GM11168 (cell line): ENCODE data around the gene KCNAB2.
"Not testable (repeated sequence)": the region's sequence is repeated elsewhere in the genome, so short reads cannot be mapped to it uniquely, and the experiment has no call there.

Experiments used
- in situ Hi-C: fragments of 300-500 bp; cut with MboI; formaldehyde crosslinking; loops from one replicate; pipeline ENCODE4 v1.12.0; 2022; ENCODE audit warnings: low sequenced_read_pairs; ENCODE audit not compliant: unreplicated experiment

Gene KCNAB2

DNA sequence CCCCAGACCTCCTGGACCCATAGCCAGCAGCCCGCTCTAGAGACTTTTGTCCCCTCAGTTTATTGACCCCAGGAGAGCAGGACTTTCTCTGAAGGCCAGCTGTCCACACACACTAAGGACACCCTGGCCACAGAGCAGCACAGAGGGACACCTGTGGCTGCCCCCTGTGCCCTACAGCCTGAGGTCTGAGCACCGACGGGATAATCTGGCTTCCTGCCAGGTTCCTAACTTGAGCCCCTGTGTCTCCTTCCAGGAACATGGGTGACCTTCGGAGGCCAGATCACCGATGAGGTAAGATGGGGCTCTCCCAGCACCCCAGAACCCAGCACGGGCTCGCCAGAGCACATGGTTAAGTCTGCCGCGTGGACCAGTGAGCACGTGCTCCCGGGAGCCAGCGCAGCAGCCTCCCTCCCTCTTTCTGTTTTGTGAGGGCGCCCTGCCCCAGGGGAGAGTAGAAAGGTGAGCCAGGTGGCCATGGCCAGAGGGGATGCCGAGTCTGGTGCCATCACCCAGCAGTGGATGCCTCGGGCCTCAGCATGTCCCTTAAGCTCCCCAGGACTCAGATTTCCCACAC, 27.9 kb downstream of the KCNAB2 start:
- in situ Hi-C loops = no loop called here

- in situ Hi-C loops = no loop called here
These were observed 28.7 kb downstream of the KCNAB2 start for GRCh38 chr1:6074192-6074901.

GRCh38 chr1:6075748-6076147, 30.1 kb downstream of the KCNAB2 start:
- in situ Hi-C loops = no loop called here

GRCh38 chr1:6077061-6077460, 31.4 kb downstream of the KCNAB2 start:
- in situ Hi-C loops = not testable (repeated sequence)

- in situ Hi-C loops = no loop called here
These were observed 31.8 kb downstream of the KCNAB2 start for GRCh38 chr1:6077506-6077905.

GRCh38 chr1:6077919-6078318, 32.2 kb downstream of the KCNAB2 start:
- in situ Hi-C loops = no loop called here

- in situ Hi-C loops = no loop called here
These were observed 34.8 kb downstream of the KCNAB2 start for GRCh38 chr1:6080469-6080868.

GRCh38 chr1:6081901-6082300, 36.2 kb downstream of the KCNAB2 start:
- in situ Hi-C loops = no loop called here

GRCh38 chr1:6082430-6082971, 36.8 kb downstream of the KCNAB2 start:
- in situ Hi-C loops = no loop called here

DNA sequence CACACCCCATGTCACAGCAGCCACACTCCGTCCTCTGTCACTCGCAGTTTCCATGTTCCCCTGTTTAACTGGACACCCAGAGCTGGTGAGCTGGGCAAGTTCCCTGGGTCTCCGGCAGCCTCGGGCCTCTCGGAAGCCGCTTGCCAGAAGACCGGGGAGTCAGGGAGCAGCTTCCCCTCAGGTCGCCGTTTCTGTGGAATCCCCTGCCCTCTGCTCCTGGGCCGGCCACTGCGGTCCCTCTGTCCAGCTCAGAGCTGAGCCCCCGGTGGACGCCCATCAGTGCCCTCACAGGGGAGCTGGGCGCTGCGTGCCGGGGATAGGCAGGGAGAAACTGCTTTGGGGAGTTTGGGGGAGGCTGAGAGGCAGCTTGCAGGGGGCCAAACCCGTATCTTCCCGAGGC, 37.7 kb downstream of the KCNAB2 start:
- in situ Hi-C loops = no loop called here

- in situ Hi-C loops = no loop called here
These were observed 38.2 kb downstream of the KCNAB2 start for GRCh38 chr1:6083801-6084446.

- in situ Hi-C loops = no loop called here
These were observed 39.2 kb downstream of the KCNAB2 start for GRCh38 chr1:6084781-6085495.

GRCh38 chr1:6085666-6086065, 40.0 kb downstream of the KCNAB2 start:
- in situ Hi-C loops = no loop called here

- in situ Hi-C loops = no loop called here
These were observed 40.7 kb downstream of the KCNAB2 start for GRCh38 chr1:6086358-6086757.

GRCh38 chr1:6086762-6087376, 41.2 kb downstream of the KCNAB2 start:
- in situ Hi-C loops = no loop called here

DNA sequence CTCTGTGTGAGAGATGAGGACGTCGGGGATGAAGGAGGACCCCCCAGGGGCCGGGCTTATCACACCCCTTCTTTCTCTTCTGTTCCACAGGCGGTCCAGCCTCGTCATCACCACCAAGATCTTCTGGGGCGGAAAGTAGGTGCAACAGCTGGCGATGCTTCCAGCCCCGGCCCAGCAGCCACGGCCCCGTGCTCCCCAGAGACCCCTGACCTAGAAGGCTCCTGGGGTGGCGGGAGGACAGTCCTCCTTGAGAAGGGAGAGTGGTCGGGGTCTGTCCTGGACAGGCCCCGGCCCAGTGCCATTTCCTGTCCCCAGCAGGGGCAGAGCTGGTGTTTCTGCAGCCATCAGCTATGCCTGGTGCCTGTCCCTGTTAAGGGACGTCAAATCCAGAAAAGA, 41.7 kb downstream of the KCNAB2 start:
- in situ Hi-C loops = no loop called here

GRCh38 chr1:6087958-6088357, 42.3 kb downstream of the KCNAB2 start:
- in situ Hi-C loops = no loop called here

- in situ Hi-C loops = no loop called here
These were observed 43.3 kb downstream of the KCNAB2 start for GRCh38 chr1:6088956-6089355.

GRCh38 chr1:6090288-6090687, 44.6 kb downstream of the KCNAB2 start:
- in situ Hi-C loops = no loop called here
